SK-N-SH treated with all-trans-retinoic acid at 6 μM for 48 hours (cell line): ENCODE measurements around the gene TRAF3IP3.

Experiments
- ATAC-seq: fragments of 200-7000 bp; cut with Tn5 transposase; 3 replicates; pipeline ENCODE4 v1.9.1; 2020; ENCODE audit warnings: mild to moderate bottlenecking, moderate library complexity
- ARNTL ChIP-seq: fragments of 450-650 bp; formaldehyde crosslinking; IDR thresholded peaks from 2 replicates; pipeline ENCODE4 v1.5.0; 2020; ENCODE audit warnings: low read depth, mild to moderate bottlenecking, moderate library complexity, borderline replicate concordance
- CREB5 ChIP-seq: fragments of 250-450 bp; sonication (Bioruptor Pico); IDR thresholded peaks from 2 replicates; pipeline ENCODE4 v1.5.1; 2020; ENCODE audit warnings: low read depth, mild to moderate bottlenecking, moderate library complexity
- ESRRG ChIP-seq: fragments of 250-450 bp; sonication (Bioruptor Pico); IDR thresholded peaks from 2 replicates; pipeline ENCODE4 v1.6.1; 2021; ENCODE audit warnings: mild to moderate bottlenecking
- GLIS3 ChIP-seq: fragments of 250-450 bp; sonication (Bioruptor Pico); IDR thresholded peaks from 2 replicates; pipeline ENCODE4 v1.5.0; 2020; ENCODE audit warnings: mild to moderate bottlenecking, moderate library complexity
- OSR1 ChIP-seq: fragments of 250-450 bp; sonication (Bioruptor Pico); IDR thresholded peaks from 2 replicates; pipeline ENCODE4 v1.8.0; 2022; ENCODE audit warnings: moderate library complexity, mild to moderate bottlenecking, inconsistent platforms
- PATZ1 ChIP-seq: fragments of 250-450 bp; sonication (Bioruptor Pico); IDR thresholded peaks from 2 replicates; pipeline ENCODE4 v1.8.0; 2020; ENCODE audit warnings: mild to moderate bottlenecking, moderate library complexity, borderline replicate concordance
- PPARA ChIP-seq: fragments of 250-450 bp; sonication (Bioruptor Pico); IDR thresholded peaks from 2 replicates; pipeline ENCODE4 v1.5.0; 2020; ENCODE audit warnings: mild to moderate bottlenecking, borderline replicate concordance
- RARB ChIP-seq: fragments of 250-450 bp; sonication (Bioruptor Pico); IDR thresholded peaks from 2 replicates; pipeline ENCODE4 v1.8.0; 2021; ENCODE audit warnings: mild to moderate bottlenecking, moderate library complexity
- TCF4 ChIP-seq: fragments of 250-450 bp; sonication (Bioruptor Pico); IDR thresholded peaks from 2 replicates; pipeline ENCODE4 v1.8.0; 2021; ENCODE audit warnings: mild to moderate bottlenecking, moderate library complexity, borderline replicate concordance
- TOX ChIP-seq: fragments of 250-450 bp; sonication (Bioruptor Pico); IDR thresholded peaks from 2 replicates; pipeline ENCODE4 v1.8.0; 2021; ENCODE audit warnings: mild to moderate bottlenecking, moderate library complexity, borderline replicate concordance
- TSHZ2 ChIP-seq: fragments of 250-450 bp; sonication (Bioruptor Pico); IDR thresholded peaks from 2 replicates; pipeline ENCODE4 v1.5.0; 2020; ENCODE audit warnings: mild to moderate bottlenecking, moderate library complexity
- ZC3H10 ChIP-seq: fragments of 250-450 bp; sonication (Bioruptor Pico); IDR thresholded peaks from 2 replicates; pipeline ENCODE4 v1.5.1; 2021; ENCODE audit warnings: mild to moderate bottlenecking, moderate library complexity
- ZFP30 ChIP-seq: fragments of 450-650 bp; formaldehyde crosslinking; IDR thresholded peaks from 2 replicates; pipeline ENCODE4 v1.5.0; 2022; ENCODE audit warnings: mild to moderate bottlenecking, moderate library complexity
- ZNF70 ChIP-seq: fragments of 450-650 bp; formaldehyde crosslinking; IDR thresholded peaks from 2 replicates; pipeline ENCODE4 v1.5.0; 2020; ENCODE audit warnings: mild to moderate bottlenecking, moderate library complexity
- ZNF8 ChIP-seq: fragments of 450-650 bp; formaldehyde crosslinking; IDR thresholded peaks from 2 replicates; pipeline ENCODE4 v1.5.0; 2020; ENCODE audit warnings: mild to moderate bottlenecking, moderate library complexity
- TF ChIP-seq, protein P1 (sequence below): fragments of 250-450 bp; sonication (Bioruptor Pico); IDR thresholded peaks from 2 replicates; pipeline ENCODE4 v1.8.0; 2021; ENCODE audit warnings: low read depth, mild to moderate bottlenecking, moderate library complexity, borderline replicate concordance
- TF ChIP-seq, protein P2 (sequence below): fragments of 250-450 bp; sonication (Bioruptor Pico); IDR thresholded peaks from 2 replicates; pipeline ENCODE4 v1.5.1; 2021; ENCODE audit warnings: mild to moderate bottlenecking, moderate library complexity

The TRAF3IP3 gene

DNA sequence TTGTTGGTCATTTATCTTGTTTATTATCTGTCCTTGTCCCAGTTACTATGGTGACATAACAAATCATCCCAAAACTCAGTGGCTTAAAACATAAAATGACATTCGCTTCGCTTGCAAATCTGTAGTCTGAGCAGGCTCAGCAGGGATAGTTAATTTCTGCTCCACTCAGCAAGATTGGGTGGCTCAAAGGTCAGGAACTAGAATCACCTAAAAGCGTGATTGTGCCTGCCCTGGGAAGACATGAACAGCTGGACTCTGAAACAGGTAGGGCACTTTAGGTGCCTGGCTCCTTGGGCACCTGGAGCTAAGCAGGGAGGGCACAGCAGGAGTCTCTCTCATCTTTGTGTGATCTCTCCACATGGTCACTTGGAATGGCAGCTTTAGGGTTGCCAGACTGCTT lies 14.7 kb upstream of the TRAF3IP3 start:
- ATAC-seq: no peak
- TF ChIP-seq, protein P1, sequence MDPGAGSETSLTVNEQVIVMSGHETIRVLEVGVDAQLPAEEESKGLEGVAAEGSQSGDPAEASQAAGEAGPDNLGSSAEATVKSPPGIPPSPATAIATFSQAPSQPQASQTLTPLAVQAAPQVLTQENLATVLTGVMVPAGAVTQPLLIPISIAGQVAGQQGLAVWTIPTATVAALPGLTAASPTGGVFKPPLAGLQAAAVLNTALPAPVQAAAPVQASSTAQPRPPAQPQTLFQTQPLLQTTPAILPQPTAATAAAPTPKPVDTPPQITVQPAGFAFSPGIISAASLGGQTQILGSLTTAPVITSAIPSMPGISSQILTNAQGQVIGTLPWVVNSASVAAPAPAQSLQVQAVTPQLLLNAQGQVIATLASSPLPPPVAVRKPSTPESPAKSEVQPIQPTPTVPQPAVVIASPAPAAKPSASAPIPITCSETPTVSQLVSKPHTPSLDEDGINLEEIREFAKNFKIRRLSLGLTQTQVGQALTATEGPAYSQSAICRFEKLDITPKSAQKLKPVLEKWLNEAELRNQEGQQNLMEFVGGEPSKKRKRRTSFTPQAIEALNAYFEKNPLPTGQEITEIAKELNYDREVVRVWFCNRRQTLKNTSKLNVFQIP (CRISPR knock-in tag): no peak
- TF ChIP-seq ZFP30 (CRISPR knock-in tag) (no peak), TOX (CRISPR knock-in tag) (no peak), GLIS3 (CRISPR knock-in tag) (no peak), TSHZ2 (CRISPR knock-in tag) (no peak), RARB (CRISPR knock-in tag) (no peak)

GRCh38 chr1:209741889-209742288 lies 14.0 kb upstream of the TRAF3IP3 start:
- ATAC-seq: no peak
- TF ChIP-seq OSR1 (CRISPR knock-in tag): no peak
- no peak for TF ChIP-seq PATZ1
- no peak for TF ChIP-seq ESRRG (CRISPR knock-in tag)
- TF ChIP-seq, all 23 proteins: peak for 0

- ATAC-seq: peak; percentile 84
- no peak for TF ChIP-seq ZNF70
- TF ChIP-seq TCF4 (CRISPR knock-in tag): no peak
- TF ChIP-seq ZC3H10 (CRISPR knock-in tag): no peak
- TF ChIP-seq, protein P2, sequence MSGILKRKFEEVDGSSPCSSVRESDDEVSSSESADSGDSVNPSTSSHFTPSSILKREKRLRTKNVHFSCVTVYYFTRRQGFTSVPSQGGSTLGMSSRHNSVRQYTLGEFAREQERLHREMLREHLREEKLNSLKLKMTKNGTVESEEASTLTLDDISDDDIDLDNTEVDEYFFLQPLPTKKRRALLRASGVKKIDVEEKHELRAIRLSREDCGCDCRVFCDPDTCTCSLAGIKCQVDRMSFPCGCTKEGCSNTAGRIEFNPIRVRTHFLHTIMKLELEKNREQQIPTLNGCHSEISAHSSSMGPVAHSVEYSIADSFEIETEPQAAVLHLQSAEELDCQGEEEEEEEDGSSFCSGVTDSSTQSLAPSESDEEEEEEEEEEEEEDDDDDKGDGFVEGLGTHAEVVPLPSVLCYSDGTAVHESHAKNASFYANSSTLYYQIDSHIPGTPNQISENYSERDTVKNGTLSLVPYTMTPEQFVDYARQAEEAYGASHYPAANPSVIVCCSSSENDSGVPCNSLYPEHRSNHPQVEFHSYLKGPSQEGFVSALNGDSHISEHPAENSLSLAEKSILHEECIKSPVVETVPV (CRISPR knock-in tag): no peak
- no peak for TF ChIP-seq TOX (CRISPR knock-in tag)
These were observed 13.3 kb upstream of the TRAF3IP3 start for GRCh38 chr1:209742409-209743144.

- no peak for TF ChIP-seq ZNF70
- no peak for TF ChIP-seq ZNF8 (CRISPR knock-in tag)
- no peak for TF ChIP-seq RARB (CRISPR knock-in tag)
- no peak for TF ChIP-seq ESRRG (CRISPR knock-in tag)
- TF ChIP-seq ZC3H10 (CRISPR knock-in tag): no peak
- no peak for TF ChIP-seq CREB5 (CRISPR knock-in tag)
- peak; percentile 24; the same call in 2 of the 3 replicates for ATAC-seq
These were observed 12.7 kb upstream of the TRAF3IP3 start for GRCh38 chr1:209743145-209743482.

GRCh38 chr1:209746451-209747165 lies 9.2 kb upstream of the TRAF3IP3 start:
- ATAC-seq: no peak
- TF ChIP-seq ARNTL: no peak
- no peak for TF ChIP-seq ESRRG (CRISPR knock-in tag)
- no peak for TF ChIP-seq OSR1 (CRISPR knock-in tag)
- TF ChIP-seq, protein P2 (CRISPR knock-in tag): no peak
- TF ChIP-seq, protein P1 (CRISPR knock-in tag): no peak
- TF ChIP-seq ZFP30 (CRISPR knock-in tag): no peak
- TF ChIP-seq TCF4 (CRISPR knock-in tag): no peak
- no peak for TF ChIP-seq GLIS3 (CRISPR knock-in tag)
- TF ChIP-seq PPARA (CRISPR knock-in tag): no peak
- no peak for TF ChIP-seq TOX (CRISPR knock-in tag)
